Vagina (tissue), 2 donors: Measurements from ENCODE around the gene RFESD. TPM values are rescaled to one million over a fixed set of nuclear protein-coding genes. Genes with fewer than 3 reads are reported as not detected.

ENCODE experiments used
- DNase-seq, 2 donors: peaks; one replicate each; pipeline ENCODE4 v3.0.0-alpha.2; 2017; ENCODE audit errors: extremely low spot score in 2 of 2
- H3K27ac ChIP-seq: fragments of 200-600 bp; sonication (generic); one replicate; pipeline ENCODE4 v1.5.1; 2019
- H3K27me3 ChIP-seq: fragments of 200-600 bp; sonication (generic); one replicate; pipeline ENCODE4 v1.5.1; 2019
- H3K36me3 ChIP-seq, 2 donors: fragments of 200-600 bp; sonication (generic); one replicate each; pipeline ENCODE4 v1.5.1; 2017 to 2019
- H3K4me1 ChIP-seq: fragments of 200-600 bp; sonication (generic); one replicate; pipeline ENCODE4 v1.5.1; 2019
- H3K4me3 ChIP-seq, 2 donors: fragments of 200-600 bp; sonication (generic); 1 replicate in 1 of 2; 2 replicates in 1 of 2; pipeline ENCODE4 v1.5.1; 2016 to 2019
- H3K9me3 ChIP-seq: fragments of 200-600 bp; sonication (generic); one replicate; pipeline ENCODE4 v1.5.1; 2019
- CTCF ChIP-seq, 3 experiments: fragments of 450-650 bp in 2 of 3; fragments of 200-600 bp in 1 of 3; sonication (generic) in 1 of 3; IDR thresholded peaks; one replicate each; pipeline ENCODE4 v1.5.1; 2017 to 2019; ENCODE audit warnings: antibody characterized with exemption in 3 of 3, mild to moderate bottlenecking in 2 of 3, moderate library complexity in 2 of 3
- POLR2A ChIP-seq, 2 donors: fragments of 450-650 bp; IDR thresholded peaks; one replicate each; pipeline ENCODE4 v1.6.1; 2017; ENCODE audit warnings: antibody characterized with exemption in 2 of 2, mild to moderate bottlenecking in 2 of 2, moderate library complexity in 2 of 2
- POLR2AphosphoS5 ChIP-seq, 2 donors: sonication (generic); formaldehyde crosslinking; IDR thresholded peaks; one replicate each; pipeline ENCODE4 v1.9.0; 2017; ENCODE audit warnings: antibody characterized with exemption in 2 of 2, mild to moderate bottlenecking in 2 of 2, low read depth in 1 of 2; ENCODE audit not compliant: insufficient read depth in 1 of 2
- intact Hi-C: fragments of 100-400 bp; cut with DNase I; formaldehyde crosslinking; loops from one replicate; pipeline ENCODE4 v1.15.1; 2023
- total RNA-seq: library from RNA; depleted of rRNA; stranded (reverse); fragments of >200 nt; gene quantifications from one replicate; pipeline ENCODE4 v1.2.3, GENCODE V29; 2016

The RFESD gene
- total RNA-seq, 1 donor from 2014 or later = 1.2 TPM

- no peak for TF ChIP-seq POLR2A (IDR thresholded peaks at IDR 0.05)
- TF ChIP-seq POLR2AphosphoS5 (IDR thresholded peaks at IDR 0.05; ENCODE audit: insufficient read depth in 1 of 2, low read depth in 1 of 2) = no peak
- TF ChIP-seq CTCF (IDR thresholded peaks at IDR 0.05) = no peak
- Histone ChIP-seq H3K36me3 (no peaks in the 10 kb centered on the region), H3K27ac (no peak overlapping the region), H3K4me3 (no peak overlapping the region), H3K4me1 (peaks cover 8% of the 10 kb centered on the region), H3K27me3 (no peaks in the 10 kb centered on the region), H3K9me3 (no peaks in the 10 kb centered on the region)
- no peak for DNase-seq
- intact Hi-C loops = loop anchor here (10.0 kb wide), 1 partner anchor 72 kb away; the partner anchor contains the start of genes ARSK and SKIC3
Observed at GRCh38 chr5:95626701-95627100, 19.9 kb upstream of the RFESD start.

- DNase-seq = no peak
- H3K4me1 ChIP-seq = peaks cover 6% of the 10 kb centered on the region
- TF ChIP-seq POLR2AphosphoS5 (IDR thresholded peaks at IDR 0.05; ENCODE audit: insufficient read depth in 1 of 2, low read depth in 1 of 2) = no peak
- TF ChIP-seq POLR2A (IDR thresholded peaks at IDR 0.05) = no peak
- TF ChIP-seq CTCF (IDR thresholded peaks at IDR 0.05) = no peak
- H3K36me3 ChIP-seq = no peaks in the 10 kb centered on the region
- H3K27ac ChIP-seq = no peak overlapping the region
- intact Hi-C loops = loop anchor here (10.0 kb wide), 1 partner anchor 73 kb away; the partner anchor contains the start of genes ARSK and SKIC3
- no peaks in the 10 kb centered on the region for H3K9me3 ChIP-seq
- no peaks in the 10 kb centered on the region for H3K27me3 ChIP-seq
- H3K4me3 ChIP-seq = no peak overlapping the region
Observed at GRCh38 chr5:95627971-95628810, 18.4 kb upstream of the RFESD start.

- intact Hi-C loops = loop anchor here (10.0 kb wide), 1 partner anchor 74 kb away; the partner anchor contains the start of genes ARSK and SKIC3
- no peak overlapping the region for H3K4me3 ChIP-seq
- H3K36me3 ChIP-seq = no peaks in the 10 kb centered on the region
- H3K27ac ChIP-seq = no peak overlapping the region
- no peak for TF ChIP-seq POLR2A (IDR thresholded peaks at IDR 0.05)
- TF ChIP-seq CTCF (IDR thresholded peaks at IDR 0.05) = no peak
- no peak for TF ChIP-seq POLR2AphosphoS5 (IDR thresholded peaks at IDR 0.05; ENCODE audit: insufficient read depth in 1 of 2, low read depth in 1 of 2)
- no peaks in the 10 kb centered on the region for H3K27me3 ChIP-seq
- no peaks in the 10 kb centered on the region for H3K9me3 ChIP-seq
- no peak for DNase-seq
- H3K4me1 ChIP-seq = peaks cover 6% of the 10 kb centered on the region
Observed at GRCh38 chr5:95628933-95629332, 17.6 kb upstream of the RFESD start.

GRCh38 chr5:95630394-95630917 is 16.1 kb upstream of the RFESD start:
- Histone ChIP-seq H3K27ac (no peak overlapping the region), H3K4me3 (no peak overlapping the region), H3K9me3 (no peaks in the 10 kb centered on the region), H3K4me1 (peaks cover 6% of the 10 kb centered on the region), H3K36me3 (no peaks in the 10 kb centered on the region), H3K27me3 (no peaks in the 10 kb centered on the region)
- TF ChIP-seq CTCF (IDR thresholded peaks at IDR 0.05) = no peak
- no peak for TF ChIP-seq POLR2AphosphoS5 (IDR thresholded peaks at IDR 0.05; ENCODE audit: insufficient read depth in 1 of 2, low read depth in 1 of 2)
- no peak for TF ChIP-seq POLR2A (IDR thresholded peaks at IDR 0.05)
- DNase-seq = no peak
- intact Hi-C loops = no loop called here
